SU-DHL-6 (cell line): ENCODE measurements around the gene DYNC1H1.

ENCODE experiments used
- H2AFZ ChIP-seq: fragments of 200-600 bp; sonication (generic); 2 replicates; pipeline ENCODE4 v1.6.1; 2014; ENCODE audit warnings: low read depth, mild to moderate bottlenecking, moderate library complexity, mixed read lengths, antibody characterized with exemption, low read length; ENCODE audit not compliant: severe bottlenecking
- H3F3A ChIP-seq: fragments of 200-600 bp; shearing (Covaris generic); 2 replicates; pipeline ENCODE4 v1.6.0; 2016; ENCODE audit warnings: antibody characterized with exemption, mild to moderate bottlenecking; ENCODE audit not compliant: insufficient read depth
- H3K27ac ChIP-seq: fragments of 200-600 bp; sonication (generic); 2 replicates; pipeline ENCODE4 v1.5.1; 2016; ENCODE audit warnings: low read depth, mild to moderate bottlenecking, low read length, moderate library complexity, mixed read lengths
- H3K27me3 ChIP-seq: fragments of 200-600 bp; sonication (generic), shearing (Covaris generic); 2 replicates; pipeline ENCODE4 v1.6.0; 2014; ENCODE audit warnings: mild to moderate bottlenecking, low read length
- H3K36me3 ChIP-seq: fragments of 200-600 bp; sonication (generic); 2 replicates; pipeline ENCODE4 v1.6.1; 2014; ENCODE audit warnings: mild to moderate bottlenecking, low read length, mixed read lengths
- H3K4me2 ChIP-seq: fragments of 300-600, 200-600 bp; shearing (Covaris generic), sonication (generic); 2 replicates; pipeline ENCODE4 v1.6.0; 2014; ENCODE audit warnings: low read length, low read depth, mild to moderate bottlenecking; ENCODE audit not compliant: poor library complexity, severe bottlenecking
- H3K4me3 ChIP-seq: fragments of 200-600 bp; sonication (generic); 2 replicates; pipeline ENCODE4 v1.5.1; 2014; ENCODE audit warnings: antibody characterized with exemption, low read length, mild to moderate bottlenecking, mixed read lengths; ENCODE audit not compliant: insufficient read depth, poor library complexity, severe bottlenecking
- H3K79me2 ChIP-seq: fragments of 200-600 bp; sonication (generic); 2 replicates; pipeline ENCODE4 v1.6.1; 2014; ENCODE audit warnings: mild to moderate bottlenecking, low read length, moderate library complexity; ENCODE audit not compliant: insufficient read depth
- H3K9ac ChIP-seq: fragments of 200-600 bp; sonication (generic); 2 replicates; pipeline ENCODE4 v1.7.0; 2014; ENCODE audit warnings: mild to moderate bottlenecking, low read length
- H3K9me2 ChIP-seq: fragments of 200-600 bp; sonication (generic); replicated peaks from 2 replicates; pipeline ENCODE4 v1.6.1; 2014; ENCODE audit warnings: low read length; ENCODE audit not compliant: insufficient read depth
- H3K9me3 ChIP-seq: fragments of 200-600 bp; sonication (generic); 2 replicates; pipeline ENCODE4 v1.6.1; 2014; ENCODE audit warnings: low read length, mixed read lengths; ENCODE audit not compliant: insufficient read depth
- H4K20me1 ChIP-seq: fragments of 200-600 bp; sonication (generic); 2 replicates; pipeline ENCODE4 v1.6.1; 2014; ENCODE audit warnings: low read depth, mild to moderate bottlenecking, antibody characterized with exemption, low read length, moderate library complexity, mixed read lengths
- EZH2phosphoT487 ChIP-seq: fragments of 200-600 bp; sonication (generic), shearing (Covaris generic); conservative IDR thresholded peaks from 2 replicates; pipeline ENCODE4 v1.6.1; 2018; ENCODE audit warnings: mild to moderate bottlenecking, antibody characterized with exemption, low read length, moderate library complexity, mixed read lengths
- TF ChIP-seq, protein P1 (sequence below): fragments of 200-600 bp; sonication (generic); IDR thresholded peaks from one replicate; pipeline ENCODE4 v1.5.1; 2017; ENCODE audit warnings: antibody characterized with exemption, mild to moderate bottlenecking, low read length, moderate library complexity; ENCODE audit not compliant: insufficient read depth, poor library complexity, severe bottlenecking

DYNC1H1 gene

DNA sequence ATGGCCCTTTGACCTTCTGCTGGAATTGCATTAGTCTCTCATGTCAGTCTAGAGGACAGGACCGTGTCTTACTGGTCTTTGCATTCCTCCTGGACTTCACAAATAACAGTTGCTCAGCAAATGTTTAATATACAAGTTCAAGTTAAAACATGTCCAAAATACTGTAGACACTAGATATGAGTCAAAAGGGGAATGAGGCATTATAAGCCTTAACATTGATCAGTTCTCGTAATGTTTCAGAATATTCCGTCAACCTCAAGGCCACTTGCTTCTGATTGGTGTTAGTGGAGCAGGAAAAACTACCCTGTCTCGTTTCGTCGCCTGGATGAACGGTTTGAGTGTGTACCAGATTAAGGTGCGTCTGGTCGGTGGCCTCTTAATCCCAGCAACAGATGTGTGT is 62.6 kb downstream of the DYNC1H1 start:
- Histone ChIP-seq H3K9me2 (no peaks in the 10 kb centered on the region), H4K20me1 (no peaks in the 10 kb centered on the region), H2AFZ (no peak overlapping the region), H3F3A (no peaks in the 10 kb centered on the region), H3K36me3 (peaks cover 11% of the 10 kb centered on the region; the same call in 1 of the 2 replicates), H3K9me3 (no peaks in the 10 kb centered on the region), H3K4me2 (no peak overlapping the region), H3K27me3 (no peaks in the 10 kb centered on the region), H3K9ac (no peak overlapping the region), H3K27ac (no peak overlapping the region), H3K4me3 (no peak overlapping the region), H3K79me2 (no peaks in the 10 kb centered on the region)
- no peak for TF ChIP-seq EZH2phosphoT487
- TF ChIP-seq, protein P1, sequence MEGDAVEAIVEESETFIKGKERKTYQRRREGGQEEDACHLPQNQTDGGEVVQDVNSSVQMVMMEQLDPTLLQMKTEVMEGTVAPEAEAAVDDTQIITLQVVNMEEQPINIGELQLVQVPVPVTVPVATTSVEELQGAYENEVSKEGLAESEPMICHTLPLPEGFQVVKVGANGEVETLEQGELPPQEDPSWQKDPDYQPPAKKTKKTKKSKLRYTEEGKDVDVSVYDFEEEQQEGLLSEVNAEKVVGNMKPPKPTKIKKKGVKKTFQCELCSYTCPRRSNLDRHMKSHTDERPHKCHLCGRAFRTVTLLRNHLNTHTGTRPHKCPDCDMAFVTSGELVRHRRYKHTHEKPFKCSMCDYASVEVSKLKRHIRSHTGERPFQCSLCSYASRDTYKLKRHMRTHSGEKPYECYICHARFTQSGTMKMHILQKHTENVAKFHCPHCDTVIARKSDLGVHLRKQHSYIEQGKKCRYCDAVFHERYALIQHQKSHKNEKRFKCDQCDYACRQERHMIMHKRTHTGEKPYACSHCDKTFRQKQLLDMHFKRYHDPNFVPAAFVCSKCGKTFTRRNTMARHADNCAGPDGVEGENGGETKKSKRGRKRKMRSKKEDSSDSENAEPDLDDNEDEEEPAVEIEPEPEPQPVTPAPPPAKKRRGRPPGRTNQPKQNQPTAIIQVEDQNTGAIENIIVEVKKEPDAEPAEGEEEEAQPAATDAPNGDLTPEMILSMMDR, result no peak

DNA sequence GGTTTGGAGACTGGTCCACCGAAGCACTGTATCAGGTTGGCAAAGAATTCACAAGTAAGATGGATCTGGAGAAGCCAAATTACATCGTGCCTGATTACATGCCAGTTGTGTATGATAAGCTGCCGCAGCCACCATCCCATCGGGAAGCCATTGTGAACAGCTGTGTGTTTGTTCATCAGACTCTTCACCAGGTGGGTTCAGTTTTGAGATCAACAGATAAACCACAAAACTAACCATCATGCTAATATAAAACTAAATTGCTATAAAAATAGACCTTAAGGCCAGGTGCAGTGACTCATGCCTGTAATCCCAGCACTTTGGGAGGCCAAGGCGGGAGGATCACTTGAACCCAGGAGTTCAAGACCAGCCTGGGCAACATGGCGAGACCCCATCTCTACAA is 63.6 kb downstream of the DYNC1H1 start:
- no peaks in the 10 kb centered on the region for H3K9me2 ChIP-seq
- H3F3A ChIP-seq, result no peaks in the 10 kb centered on the region
- H3K27ac ChIP-seq, result no peak overlapping the region
- no peak overlapping the region for H2AFZ ChIP-seq
- TF ChIP-seq, protein P1, result no peak
- no peak for TF ChIP-seq EZH2phosphoT487
- no peaks in the 10 kb centered on the region for H3K79me2 ChIP-seq
- no peak overlapping the region for H3K9ac ChIP-seq
- no peaks in the 10 kb centered on the region for H4K20me1 ChIP-seq
- H3K4me2 ChIP-seq, result no peak overlapping the region
- no peaks in the 10 kb centered on the region for H3K9me3 ChIP-seq
- no peaks in the 10 kb centered on the region for H3K27me3 ChIP-seq
- H3K4me3 ChIP-seq, result no peak overlapping the region
- peaks cover 11% of the 10 kb centered on the region; the same call in 1 of the 2 replicates for H3K36me3 ChIP-seq

DNA sequence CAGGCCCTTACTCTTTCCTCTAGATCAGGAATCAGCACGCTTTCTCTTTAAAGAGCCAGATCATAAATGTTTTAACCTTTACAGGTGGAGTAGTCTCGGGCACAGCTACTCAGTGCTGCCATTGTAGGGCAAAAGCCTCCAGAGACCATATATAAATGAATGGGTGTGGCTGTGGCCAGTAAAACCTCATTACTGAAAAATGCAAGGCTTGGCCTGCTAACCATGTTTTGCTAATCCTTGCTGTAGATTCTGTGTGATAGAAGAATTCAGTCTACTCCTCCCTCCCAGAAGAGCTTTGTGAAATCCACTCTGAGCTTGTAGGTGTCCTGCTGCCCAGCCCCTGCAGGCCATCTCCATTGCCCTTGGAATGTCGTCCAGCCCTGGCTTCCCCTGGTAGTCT is 64.4 kb downstream of the DYNC1H1 start:
- Histone ChIP-seq H3K9me3 (no peaks in the 10 kb centered on the region), H4K20me1 (no peaks in the 10 kb centered on the region), H3K27me3 (no peaks in the 10 kb centered on the region), H3K27ac (no peak overlapping the region), H3K9me2 (no peaks in the 10 kb centered on the region), H3K36me3 (peaks cover 11% of the 10 kb centered on the region; the same call in 1 of the 2 replicates), H3K79me2 (no peaks in the 10 kb centered on the region), H3K4me2 (no peak overlapping the region), H3K4me3 (no peak overlapping the region), H2AFZ (no peak overlapping the region), H3K9ac (no peak overlapping the region), H3F3A (no peaks in the 10 kb centered on the region)
- TF ChIP-seq EZH2phosphoT487, result no peak
- TF ChIP-seq, protein P1, result no peak
